Karpas-422 (cell line): Measurements from ENCODE around the gene HOXD12. TPM values are rescaled to one million over a fixed set of nuclear protein-coding genes. Genes with fewer than 3 reads are reported as not detected.

Experiments used
- DNase-seq: peaks from one replicate; pipeline ENCODE4 v3.0.0-alpha.2; 2015
- H2AFZ ChIP-seq: fragments of 200-600 bp; sonication (generic); 2 replicates; pipeline ENCODE4 v1.6.1; 2014; ENCODE audit warnings: antibody characterized with exemption, low read length, mixed read lengths
- H3K27ac ChIP-seq: fragments of 200-600 bp; sonication (generic); 2 replicates; pipeline ENCODE4 v1.5.1; 2014; ENCODE audit warnings: mild to moderate bottlenecking, low read length, moderate library complexity
- H3K27me3 ChIP-seq: fragments of 200-600 bp; sonication (generic); 2 replicates; pipeline ENCODE4 v1.6.1; 2014; ENCODE audit warnings: low read length, mixed read lengths
- H3K36me3 ChIP-seq: fragments of 200-600 bp; sonication (generic); 2 replicates; pipeline ENCODE4 v1.6.1; 2014; ENCODE audit warnings: low read length, mixed read lengths; ENCODE audit not compliant: insufficient read depth
- H3K4me1 ChIP-seq: fragments of 200-600 bp; sonication (generic); 2 replicates; pipeline ENCODE4 v1.6.1; 2014; ENCODE audit warnings: mild to moderate bottlenecking, low read length, mixed read lengths
- H3K4me2 ChIP-seq: fragments of 200-600 bp; sonication (generic); 2 replicates; pipeline ENCODE4 v1.6.1; 2014; ENCODE audit warnings: low read length, low read depth, mild to moderate bottlenecking; ENCODE audit not compliant: poor library complexity, severe bottlenecking
- H3K4me3 ChIP-seq: fragments of 200-600 bp; sonication (generic); 2 replicates; pipeline ENCODE4 v1.5.1; 2014; ENCODE audit warnings: mild to moderate bottlenecking, antibody characterized with exemption, low read length, mixed read lengths
- H3K79me2 ChIP-seq: fragments of 200-600 bp; sonication (generic); 2 replicates; pipeline ENCODE4 v1.6.1; 2014; ENCODE audit warnings: mild to moderate bottlenecking, low read length, mixed read lengths
- H3K9ac ChIP-seq: fragments of 200-600 bp; sonication (generic); 2 replicates; pipeline ENCODE4 v1.6.0; 2014; ENCODE audit warnings: low read length
- H3K9me2 ChIP-seq: fragments of 200-600 bp; sonication (generic), shearing (Covaris generic); replicated peaks from 2 replicates; pipeline ENCODE4 v1.6.0; 2014; ENCODE audit warnings: mild to moderate bottlenecking, low read length, moderate library complexity; ENCODE audit not compliant: insufficient read depth
- H3K9me3 ChIP-seq: fragments of 300-700, 200-600 bp; sonication (generic); 2 replicates; pipeline ENCODE4 v1.6.1; 2014; ENCODE audit warnings: low read length, mixed read lengths
- H4K20me1 ChIP-seq: fragments of 200-600 bp; sonication (generic); 2 replicates; pipeline ENCODE4 v1.6.1; 2014; ENCODE audit warnings: mild to moderate bottlenecking, antibody characterized with exemption, low read length, low read depth; ENCODE audit not compliant: insufficient read depth
- total RNA-seq: library from RNA; depleted of rRNA; stranded (reverse); fragments of >200 nt; shearing (Covaris generic); gene quantifications from 2 replicates; pipeline ENCODE4 v1.2.3, GENCODE V29; 2014; ENCODE audit warnings: low replicate concordance

Gene HOXD12
- total RNA-seq, 1 experiment from 2014 or later, result 1.0 TPM

- peak; percentile 94 for DNase-seq
- peak overlapping the region; percentile 79 for H3K4me3 ChIP-seq
- H3K9me2 ChIP-seq, result no peaks in the 10 kb centered on the region
- H3K4me1 ChIP-seq, result peaks cover 12% of the 10 kb centered on the region
- no peaks in the 10 kb centered on the region for H3K79me2 ChIP-seq
- H3K9ac ChIP-seq, result peak overlapping the region; percentile 83
- no peaks in the 10 kb centered on the region for H4K20me1 ChIP-seq
- H3K9me3 ChIP-seq, result no peaks in the 10 kb centered on the region
- no peak overlapping the region for H3K27ac ChIP-seq
- peak overlapping the region; percentile 89 for H3K4me2 ChIP-seq
- H2AFZ ChIP-seq, result peak overlapping the region; percentile 98
- H3K27me3 ChIP-seq, result no peaks in the 10 kb centered on the region
- no peaks in the 10 kb centered on the region for H3K36me3 ChIP-seq
Observed at GRCh38 chr2:176140513-176141317, 41.1 kb downstream of the HOXD12 start.

GRCh38 chr2:176142281-176142680 is 42.7 kb downstream of the HOXD12 start:
- H3K4me1 ChIP-seq, result peaks cover 12% of the 10 kb centered on the region
- H3K27me3 ChIP-seq, result no peaks in the 10 kb centered on the region
- H3K9me2 ChIP-seq, result no peaks in the 10 kb centered on the region
- no peak overlapping the region for H3K4me2 ChIP-seq
- no peaks in the 10 kb centered on the region for H3K36me3 ChIP-seq
- H3K27ac ChIP-seq, result no peak overlapping the region
- no peak for DNase-seq
- H3K9me3 ChIP-seq, result no peaks in the 10 kb centered on the region
- H3K4me3 ChIP-seq, result no peak overlapping the region
- H3K9ac ChIP-seq, result no peak overlapping the region
- H4K20me1 ChIP-seq, result no peaks in the 10 kb centered on the region
- no peaks in the 10 kb centered on the region for H3K79me2 ChIP-seq
- H2AFZ ChIP-seq, result no peak overlapping the region; the same call in 1 of the 2 replicates

- H3K4me1 ChIP-seq, result peaks cover 7% of the 10 kb centered on the region
- H3K9me3 ChIP-seq, result no peaks in the 10 kb centered on the region
- H3K36me3 ChIP-seq, result no peaks in the 10 kb centered on the region
- H3K27ac ChIP-seq, result no peak overlapping the region
- no peak for DNase-seq
- no peak overlapping the region for H3K4me2 ChIP-seq
- H3K4me3 ChIP-seq, result no peak overlapping the region
- no peak overlapping the region for H3K9ac ChIP-seq
- no peaks in the 10 kb centered on the region for H3K9me2 ChIP-seq
- H2AFZ ChIP-seq, result no peak overlapping the region
- no peaks in the 10 kb centered on the region for H3K79me2 ChIP-seq
- no peaks in the 10 kb centered on the region for H3K27me3 ChIP-seq
- H4K20me1 ChIP-seq, result no peaks in the 10 kb centered on the region
Observed at GRCh38 chr2:176145085-176145969, 45.7 kb downstream of the HOXD12 start.

- Histone ChIP-seq H2AFZ (no peak overlapping the region), H3K9ac (no peak overlapping the region), H3K9me2 (no peaks in the 10 kb centered on the region), H3K4me2 (no peak overlapping the region), H3K27ac (no peak overlapping the region), H3K79me2 (no peaks in the 10 kb centered on the region), H3K4me3 (no peak overlapping the region), H3K4me1 (peaks cover 2% of the 10 kb centered on the region), H3K27me3 (no peaks in the 10 kb centered on the region), H4K20me1 (no peaks in the 10 kb centered on the region), H3K9me3 (no peaks in the 10 kb centered on the region), H3K36me3 (no peaks in the 10 kb centered on the region)
- no peak for DNase-seq
Observed at GRCh38 chr2:176146101-176146500, 46.5 kb downstream of the HOXD12 start.

GRCh38 chr2:176146645-176147044 is 47.0 kb downstream of the HOXD12 start:
- no peak overlapping the region for H3K4me3 ChIP-seq
- H3K4me2 ChIP-seq, result no peak overlapping the region
- no peaks in the 10 kb centered on the region for H3K79me2 ChIP-seq
- no peak overlapping the region for H2AFZ ChIP-seq
- H3K4me1 ChIP-seq, result no peaks in the 10 kb centered on the region
- H3K9ac ChIP-seq, result no peak overlapping the region
- H3K27me3 ChIP-seq, result no peaks in the 10 kb centered on the region
- H3K27ac ChIP-seq, result no peak overlapping the region
- H3K9me2 ChIP-seq, result no peaks in the 10 kb centered on the region
- DNase-seq, result no peak
- H4K20me1 ChIP-seq, result no peaks in the 10 kb centered on the region
- H3K36me3 ChIP-seq, result no peaks in the 10 kb centered on the region
- H3K9me3 ChIP-seq, result no peaks in the 10 kb centered on the region

- Histone ChIP-seq H4K20me1 (no peaks in the 10 kb centered on the region), H3K9me2 (no peaks in the 10 kb centered on the region), H3K4me1 (no peaks in the 10 kb centered on the region), H3K4me2 (no peak overlapping the region), H2AFZ (no peak overlapping the region), H3K4me3 (no peak overlapping the region), H3K27ac (no peak overlapping the region), H3K9ac (no peak overlapping the region), H3K27me3 (no peaks in the 10 kb centered on the region), H3K9me3 (no peaks in the 10 kb centered on the region), H3K79me2 (no peaks in the 10 kb centered on the region), H3K36me3 (no peaks in the 10 kb centered on the region)
- DNase-seq, result no peak
Observed at GRCh38 chr2:176147210-176147799, 47.7 kb downstream of the HOXD12 start.

GRCh38 chr2:176147800-176148496 is 48.4 kb downstream of the HOXD12 start:
- Histone ChIP-seq H4K20me1 (no peaks in the 10 kb centered on the region), H3K27ac (no peak overlapping the region), H3K4me1 (no peaks in the 10 kb centered on the region), H3K9ac (no peak overlapping the region), H3K79me2 (no peaks in the 10 kb centered on the region), H3K36me3 (no peaks in the 10 kb centered on the region), H3K4me2 (no peak overlapping the region), H2AFZ (no peak overlapping the region), H3K9me2 (no peaks in the 10 kb centered on the region), H3K4me3 (no peak overlapping the region), H3K27me3 (no peaks in the 10 kb centered on the region), H3K9me3 (no peaks in the 10 kb centered on the region)
- DNase-seq, result no peak
